Sciatic nerve (tissue), 2 donors: Measurements from ENCODE around the gene XAGE1B. TPM values are rescaled to one million over a fixed set of nuclear protein-coding genes. Genes with fewer than 3 reads are reported as not detected.
"Not testable (repeated sequence)": the region's sequence is repeated elsewhere in the genome, so short reads cannot be mapped to it uniquely, and the experiment has no call there.

ENCODE experiments used
- ATAC-seq: fragments of 200-7000 bp; cut with Tn5 transposase; one replicate; pipeline ENCODE4 v1.9.1; 2020; ENCODE audit warnings: mild to moderate bottlenecking, moderate library complexity
- DNase-seq: peaks from one replicate; pipeline ENCODE4 v3.0.0-alpha.2; 2020; ENCODE audit warnings: low spot score
- intact Hi-C: fragments of 100-400 bp; cut with DNase I; formaldehyde crosslinking; loops from one replicate; pipeline ENCODE4 v1.14.2; 2022
- total RNA-seq: library from RNA; stranded (reverse); fragmentation: NEBNext Ultra II Directional; extraction: Animal tissue kit (Norgen Biotek cat#: 25700); gene quantifications from one replicate; pipeline ENCODE4 v1.2.1, GENCODE V29; 2021
- donor health status: DM: no; HTN: no; CAD: no.
- donor health status: DM: no; HTN: no; CAD: no.

Gene XAGE1B, protein sequence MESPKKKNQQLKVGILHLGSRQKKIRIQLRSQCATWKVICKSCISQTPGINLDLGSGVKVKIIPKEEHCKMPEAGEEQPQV
- total RNA-seq = not detected

GRCh38 chrX:52516987-52517325 lies at the start of gene XAGE1B:
TSS of gene XAGE1B (minus strand) at chrX:52517063. CDS start at chrX:52515527, 1,536 bp downstream.
- not testable (repeated sequence) for DNase-seq
- peak; percentile 34 for ATAC-seq

DNA sequence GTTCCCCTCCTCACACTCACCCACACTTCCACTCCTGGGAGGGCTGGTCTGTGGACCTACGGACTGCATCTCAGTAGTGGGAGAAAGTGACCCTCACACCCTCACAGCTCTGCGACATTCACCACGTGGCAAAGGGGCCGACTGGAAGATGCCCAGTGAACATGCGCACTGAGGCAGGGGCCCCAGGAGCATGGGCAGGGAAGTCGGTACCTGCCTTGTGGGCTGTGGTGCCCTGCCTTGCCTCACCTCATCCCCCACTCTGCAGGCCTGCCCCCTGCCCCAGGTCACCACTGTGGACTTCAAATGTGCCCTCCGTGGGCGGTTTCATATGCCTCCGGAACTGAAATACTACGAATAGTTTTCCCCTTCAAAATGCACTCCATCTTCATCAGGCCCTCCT lies 46.2 kb upstream of the XAGE1B start:
- ATAC-seq = no peak
- intact Hi-C loops = no loop called here

More at GRCh38 chrX:52516987-52517325, at the start of gene XAGE1B:
- intact Hi-C loops = not testable (repeated sequence)

GRCh38 chrX:52558140-52558539 lies 41.3 kb upstream of the XAGE1B start:
- ATAC-seq (no peak), DNase-seq (no peak)
- intact Hi-C loops = no loop called here

More for the DNA sequence above, 46.2 kb upstream of the XAGE1B start:
- no peak for DNase-seq

- no peak for DNase-seq
- ATAC-seq = no peak
- intact Hi-C loops = no loop called here
These were observed 39.9 kb upstream of the XAGE1B start for GRCh38 chrX:52556741-52557140.

DNA sequence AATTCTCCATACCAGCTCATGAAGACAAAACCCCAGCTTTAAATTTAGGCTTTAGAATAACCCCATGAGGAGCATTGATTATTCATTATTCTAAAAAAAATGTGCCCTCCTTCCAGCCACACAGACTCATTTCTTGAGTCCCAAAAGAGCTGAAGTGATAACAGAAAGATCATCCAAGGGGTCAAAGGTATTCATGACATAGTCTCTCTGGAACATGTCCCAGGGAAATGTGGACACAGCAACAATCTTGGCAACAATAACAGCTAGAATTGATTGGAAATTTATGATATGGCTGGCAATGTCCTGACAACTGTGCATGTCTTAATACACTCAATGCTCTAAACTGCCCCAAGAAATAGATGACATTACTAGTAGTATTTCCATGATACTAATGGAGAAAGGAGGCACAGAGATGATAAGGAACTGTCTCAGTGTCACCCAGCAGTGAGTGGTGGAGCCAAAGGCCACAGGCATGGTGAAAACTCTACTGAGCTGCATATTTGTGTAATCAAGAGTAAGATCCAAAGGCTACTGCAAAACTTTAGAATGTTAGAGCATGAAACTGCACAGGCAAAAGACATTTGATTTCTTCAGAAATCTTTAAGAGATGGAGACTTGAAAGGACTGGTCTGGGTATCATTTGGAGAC lies 37.3 kb upstream of the XAGE1B start:
- intact Hi-C loops = no loop called here
- DNase-seq = no peak
- no peak for ATAC-seq

DNA sequence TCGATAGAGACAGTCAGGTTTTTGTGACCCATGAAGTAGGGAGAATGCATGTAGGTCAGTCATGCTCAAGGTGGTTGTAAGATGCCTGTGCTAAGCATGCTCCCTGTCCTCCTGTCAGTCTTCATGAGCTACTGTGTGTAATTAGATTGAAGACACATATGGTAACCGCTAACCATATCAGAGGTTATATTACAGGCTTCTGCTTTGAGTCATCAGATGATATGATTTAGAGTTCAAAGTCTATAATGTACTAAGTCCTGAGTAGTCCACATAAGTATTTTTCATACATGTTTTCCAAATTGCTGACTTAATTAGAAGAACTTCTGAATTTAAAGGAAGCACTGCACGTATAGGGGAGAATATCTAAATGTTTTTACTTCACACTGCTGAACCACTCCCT lies 31.9 kb upstream of the XAGE1B start:
- intact Hi-C loops, DNase-seq, ATAC-seq: not testable (repeated sequence)

DNA sequence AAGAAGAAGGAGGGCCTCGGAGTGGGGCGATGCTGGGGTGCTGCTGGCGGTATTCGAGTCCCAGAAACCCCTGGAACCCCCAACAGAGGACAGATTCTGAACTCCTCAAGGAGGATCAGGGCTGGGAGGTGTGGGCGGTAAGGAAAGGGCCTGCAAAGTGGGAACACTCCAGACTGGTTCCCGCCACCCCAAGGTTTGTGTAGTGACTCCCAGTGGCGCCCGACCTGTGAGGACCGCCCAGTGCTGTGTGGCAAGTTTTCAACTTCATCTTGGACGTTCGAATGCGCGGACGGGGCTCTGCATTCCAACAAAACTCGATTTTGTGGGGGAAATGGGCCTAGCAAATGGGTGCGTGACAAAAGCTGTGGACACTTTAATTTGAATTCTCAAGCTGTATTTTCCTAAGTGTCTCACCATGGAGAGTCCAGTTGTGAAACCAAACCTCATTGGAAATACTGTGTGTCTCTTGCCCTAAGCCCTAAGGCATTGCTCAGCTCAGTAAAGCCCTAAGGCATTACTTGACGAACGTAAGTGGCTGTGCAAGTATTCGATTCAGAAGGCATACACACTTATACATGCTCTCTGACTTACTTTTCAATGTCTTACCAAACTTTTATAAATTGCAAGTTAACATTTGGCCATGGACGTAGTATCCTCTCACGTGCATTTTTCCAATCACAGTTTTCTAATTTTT lies 27.4 kb upstream of the XAGE1B start:
- no peak for DNase-seq
- intact Hi-C loops = no loop called here
- no peak for ATAC-seq

DNA sequence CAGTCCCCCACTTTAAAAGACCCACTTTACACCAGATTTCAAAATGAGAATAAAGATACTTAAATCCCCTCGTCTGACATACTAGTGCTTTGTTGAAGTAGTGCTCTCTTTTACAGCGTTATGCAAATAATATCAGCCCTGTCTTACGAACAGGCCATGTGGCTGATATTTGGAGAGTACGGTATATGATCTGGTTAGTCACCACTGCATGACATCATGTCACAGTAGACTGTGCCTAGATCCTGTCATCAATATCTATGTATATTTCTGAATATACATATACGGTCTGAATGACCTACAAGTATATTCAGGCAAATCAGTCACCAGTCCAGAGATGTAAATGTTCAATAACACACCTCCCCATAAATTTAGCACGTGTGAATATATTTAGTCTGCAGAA lies 25.4 kb upstream of the XAGE1B start:
- ATAC-seq (no peak), DNase-seq (no peak)
- intact Hi-C loops = no loop called here

GRCh38 chrX:52541051-52541450 lies 24.2 kb upstream of the XAGE1B start:
- DNase-seq, ATAC-seq, intact Hi-C loops: not testable (repeated sequence)

DNA sequence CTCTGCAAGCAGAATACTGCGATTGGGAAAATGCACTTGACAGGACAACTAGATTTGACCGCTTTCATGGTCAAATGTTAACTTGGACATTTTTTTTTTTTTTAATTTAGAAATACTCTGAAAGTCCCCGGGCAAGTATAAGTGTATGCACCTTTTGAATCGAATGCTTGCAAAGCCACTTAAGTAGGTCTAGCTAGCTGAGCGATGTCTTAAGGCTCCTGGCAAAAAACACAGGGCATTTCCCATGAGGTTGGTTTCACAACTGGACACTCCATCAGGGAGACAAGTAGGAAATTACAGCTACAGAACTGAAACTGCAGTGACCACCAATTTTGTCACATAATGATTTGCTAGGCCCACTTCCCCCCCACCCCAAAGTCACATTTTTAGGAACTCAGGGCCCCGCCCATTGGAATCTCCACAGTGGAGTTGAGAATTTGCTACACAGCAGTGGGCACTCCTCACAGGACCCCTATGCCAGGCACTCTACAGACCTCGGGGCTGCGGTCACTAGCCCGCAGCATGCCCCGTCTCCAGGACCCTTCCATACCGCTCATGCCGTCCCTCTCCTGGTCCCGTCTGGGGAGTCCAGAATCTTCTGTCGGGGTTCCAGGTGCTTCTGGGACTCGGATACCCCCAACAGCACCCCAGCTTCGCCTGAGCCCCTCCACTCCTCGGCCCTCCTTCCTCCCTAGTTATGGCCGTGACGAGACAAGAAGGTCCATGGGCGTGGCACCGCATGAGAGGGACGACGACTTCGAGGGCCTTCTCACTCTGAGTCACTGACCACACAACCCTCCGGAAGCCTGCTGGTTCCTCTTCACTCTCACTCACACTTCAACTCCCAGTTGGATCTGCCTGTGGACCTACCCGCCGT lies 515 bp downstream of the XAGE1B start:
- DNase-seq, intact Hi-C loops: not testable (repeated sequence)
- peak; percentile 30 for ATAC-seq

GRCh38 chrX:52511126-52511525 lies 5.7 kb downstream of the XAGE1B start:
- ATAC-seq, intact Hi-C loops: not testable (repeated sequence)

DNA sequence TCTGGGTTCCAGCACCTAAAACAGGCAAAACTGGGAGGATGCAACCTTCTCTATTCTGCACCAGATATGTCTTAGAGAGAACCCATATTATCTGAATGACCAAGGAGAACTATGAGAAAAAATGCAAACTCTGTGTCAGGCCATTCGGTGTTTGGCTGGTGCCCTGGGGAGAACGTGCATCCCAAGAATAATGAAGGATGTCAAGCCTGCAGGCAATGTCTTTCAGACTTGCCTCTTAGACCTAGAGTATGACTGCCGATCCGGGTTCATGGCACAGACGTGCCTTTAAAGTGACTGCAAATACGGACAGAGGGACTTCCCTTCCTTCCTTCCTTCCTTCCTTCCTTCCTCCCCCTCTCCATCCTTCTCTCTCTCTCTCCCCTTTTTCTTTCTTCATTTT lies 6.9 kb downstream of the XAGE1B start:
- DNase-seq (no peak), ATAC-seq (no peak)
- intact Hi-C loops = no loop called here

More at GRCh38 chrX:52511126-52511525, 5.7 kb downstream of the XAGE1B start:
- not testable (repeated sequence) for DNase-seq

GRCh38 chrX:52507331-52507730 lies 9.5 kb downstream of the XAGE1B start:
- ATAC-seq (no peak), DNase-seq (no peak)
- intact Hi-C loops = no loop called here

GRCh38 chrX:52504551-52504950 lies 12.3 kb downstream of the XAGE1B start:
- ATAC-seq (no peak), DNase-seq (no peak)
- intact Hi-C loops = no loop called here

GRCh38 chrX:52501362-52501761 lies 15.5 kb downstream of the XAGE1B start:
- ATAC-seq, intact Hi-C loops: not testable (repeated sequence)

DNA sequence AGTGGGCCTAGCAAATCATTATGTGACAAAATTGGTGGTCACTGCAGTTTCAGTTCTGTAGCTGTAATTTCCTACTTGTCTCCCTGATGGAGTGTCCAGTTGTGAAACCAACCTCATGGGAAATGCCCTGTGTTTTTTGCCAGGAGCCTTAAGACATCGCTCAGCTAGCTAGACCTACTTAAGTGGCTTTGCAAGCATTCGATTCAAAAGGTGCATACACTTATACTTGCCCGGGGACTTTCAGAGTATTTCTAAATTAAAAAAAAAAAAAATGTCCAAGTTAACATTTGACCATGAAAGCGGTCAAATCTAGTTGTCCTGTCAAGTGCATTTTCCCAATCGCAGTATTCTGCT lies 20.5 kb downstream of the XAGE1B start:
- ATAC-seq, intact Hi-C loops, DNase-seq: not testable (repeated sequence)

More at GRCh38 chrX:52501362-52501761, 15.5 kb downstream of the XAGE1B start:
- not testable (repeated sequence) for DNase-seq

- intact Hi-C loops, DNase-seq: not testable (repeated sequence)
- peak; percentile 50 for ATAC-seq
These were observed 21.1 kb downstream of the XAGE1B start, which contains the start of gene XAGE1A for GRCh38 chrX:52495545-52496418. TSS of gene XAGE1A (plus strand) at chrX:52495808. CDS start at chrX:52497362, 1,554 bp downstream.

DNA sequence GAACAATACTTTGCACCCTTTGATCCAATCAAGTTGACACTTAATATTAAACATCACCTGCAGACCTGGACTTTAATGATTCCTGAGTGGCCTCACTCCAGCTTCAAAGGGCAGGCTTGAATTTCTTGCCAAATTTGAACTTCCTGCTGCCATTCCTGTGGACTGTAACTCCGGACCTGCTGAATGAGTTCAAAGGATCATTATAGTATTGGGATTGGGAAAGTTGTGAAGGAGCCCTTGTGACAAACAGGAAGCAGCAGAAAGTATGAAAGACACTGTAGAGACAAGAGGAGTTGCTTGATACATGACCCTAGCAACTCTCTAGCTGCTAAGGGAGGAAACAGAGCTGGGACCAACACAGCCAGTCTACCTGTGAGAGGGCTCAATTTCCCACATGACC lies 45.6 kb downstream of the XAGE1B start:
- ATAC-seq, intact Hi-C loops, DNase-seq: not testable (repeated sequence)
